GM23338 (cell line): ENCODE data around the gene EVI2B.

Experiments
- POLR2AphosphoS5 ChIP-seq: IDR thresholded peaks from 2 replicates; pipeline ENCODE4 v1.6.1; 2016; ENCODE audit warnings: antibody characterized with exemption, low read depth
- REST ChIP-seq: IDR thresholded peaks from one replicate; pipeline ENCODE4 v1.6.1; 2018; ENCODE audit warnings: antibody characterized with exemption; ENCODE audit not compliant: unreplicated experiment

GRCh38 chr17:31283841-31284240 lies 30.0 kb downstream of the EVI2B start:
- TF ChIP-seq REST (no peak), POLR2AphosphoS5 (no peak)
